ENCODE data around the gene ICAM4.
"Not testable (repeated sequence)": the region's sequence is repeated elsewhere in the genome, so short reads cannot be mapped to it uniquely, and the experiment has no call there.

The ICAM4 gene

DNA sequence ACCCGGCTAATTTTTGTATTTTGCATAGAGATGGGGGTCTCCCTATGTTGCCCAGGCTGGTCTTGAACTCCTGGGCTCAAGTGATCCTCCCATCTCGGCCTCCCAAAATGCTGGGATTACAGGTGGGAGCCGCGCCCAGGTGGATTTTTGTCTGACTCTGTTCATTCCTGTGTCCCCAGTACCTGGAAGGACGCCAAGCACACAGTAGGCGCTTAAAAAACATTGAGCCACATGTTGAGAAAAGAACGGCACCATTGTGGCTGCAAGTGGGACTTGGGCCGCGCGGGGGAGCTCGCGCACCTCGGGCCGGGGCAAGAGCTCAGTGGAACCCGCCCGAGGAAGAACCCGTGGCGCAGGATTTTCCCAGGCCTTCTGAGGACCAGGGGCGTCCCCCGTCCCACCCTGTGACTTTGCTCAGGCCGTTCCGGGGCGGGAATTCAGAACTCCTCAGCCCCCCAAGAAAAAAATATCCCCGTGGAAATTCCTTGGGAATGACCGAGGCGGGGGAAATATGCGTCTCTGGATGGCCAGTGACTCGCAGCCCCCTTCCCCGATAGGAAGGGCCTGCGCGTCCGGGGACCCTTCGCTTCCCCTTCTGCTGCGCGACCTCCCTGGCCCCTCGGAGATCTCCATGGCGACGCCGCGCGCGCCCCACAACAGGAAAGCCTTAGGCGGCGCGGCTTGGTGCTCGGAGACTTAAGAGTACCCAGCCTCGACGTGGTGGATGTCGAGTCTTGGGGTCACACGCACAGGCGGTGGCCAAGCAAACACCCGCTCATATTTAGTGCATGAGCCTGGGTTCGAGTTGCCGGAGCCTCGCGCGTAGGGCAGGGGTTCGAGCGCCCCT, 17.2 kb upstream of the ICAM4 start:
- DNase-seq, result peak; percentile 87

DNA sequence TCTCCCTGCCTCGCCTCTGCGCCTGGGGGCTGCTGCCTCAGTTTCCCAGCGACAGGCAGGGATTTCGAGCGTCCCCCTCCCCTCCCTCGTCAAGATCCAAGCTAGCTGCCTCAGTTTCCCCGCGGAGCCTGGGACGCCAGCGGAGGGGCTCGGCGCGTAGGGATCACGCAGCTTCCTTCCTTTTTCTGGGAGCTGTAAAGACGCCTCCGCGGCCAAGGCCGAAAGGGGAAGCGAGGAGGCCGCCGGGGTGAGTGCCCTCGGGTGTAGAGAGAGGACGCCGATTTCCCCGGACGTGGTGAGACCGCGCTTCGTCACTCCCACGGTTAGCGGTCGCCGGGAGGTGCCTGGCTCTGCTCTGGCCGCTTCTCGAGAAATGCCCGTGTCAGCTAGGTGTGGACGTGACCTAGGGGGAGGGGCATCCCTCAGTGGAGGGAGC, 16.6 kb upstream of the ICAM4 start:
- DNase-seq, result peak; percentile 78

DNA sequence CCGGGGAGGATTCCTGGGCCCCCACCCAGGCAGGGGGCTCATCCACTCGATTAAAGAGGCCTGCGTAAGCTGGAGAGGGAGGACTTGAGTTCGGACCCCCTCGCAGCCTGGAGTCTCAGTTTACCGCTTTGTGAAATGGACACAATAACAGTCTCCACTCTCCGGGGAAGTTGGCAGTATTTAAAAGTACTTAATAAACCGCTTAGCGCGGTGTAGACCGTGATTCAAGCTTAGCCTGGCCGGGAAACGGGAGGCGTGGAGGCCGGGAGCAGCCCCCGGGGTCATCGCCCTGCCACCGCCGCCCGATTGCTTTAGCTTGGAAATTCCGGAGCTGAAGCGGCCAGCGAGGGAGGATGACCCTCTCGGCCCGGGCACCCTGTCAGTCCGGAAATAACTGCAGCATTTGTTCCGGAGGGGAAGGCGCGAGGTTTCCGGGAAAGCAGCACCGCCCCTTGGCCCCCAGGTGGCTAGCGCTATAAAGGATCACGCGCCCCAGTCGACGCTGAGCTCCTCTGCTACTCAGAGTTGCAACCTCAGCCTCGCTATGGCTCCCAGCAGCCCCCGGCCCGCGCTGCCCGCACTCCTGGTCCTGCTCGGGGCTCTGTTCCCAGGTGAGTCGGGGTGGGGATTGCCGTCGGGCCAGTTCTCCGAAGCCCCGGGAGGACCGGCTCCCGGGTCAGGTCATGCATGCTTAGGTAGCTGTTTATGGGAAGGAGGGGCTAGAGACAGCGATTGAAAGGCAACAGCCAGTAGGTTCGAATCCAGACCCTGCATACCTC, 15.9 kb upstream of the ICAM4 start, which contains the start of gene ICAM1:
Gene ICAM1 (plus strand): TSS at position 505 of the 779 bp plus-strand sequence. CDS start 40 bp downstream, at position 545.
- DNase-seq, result peak; percentile 84

DNA sequence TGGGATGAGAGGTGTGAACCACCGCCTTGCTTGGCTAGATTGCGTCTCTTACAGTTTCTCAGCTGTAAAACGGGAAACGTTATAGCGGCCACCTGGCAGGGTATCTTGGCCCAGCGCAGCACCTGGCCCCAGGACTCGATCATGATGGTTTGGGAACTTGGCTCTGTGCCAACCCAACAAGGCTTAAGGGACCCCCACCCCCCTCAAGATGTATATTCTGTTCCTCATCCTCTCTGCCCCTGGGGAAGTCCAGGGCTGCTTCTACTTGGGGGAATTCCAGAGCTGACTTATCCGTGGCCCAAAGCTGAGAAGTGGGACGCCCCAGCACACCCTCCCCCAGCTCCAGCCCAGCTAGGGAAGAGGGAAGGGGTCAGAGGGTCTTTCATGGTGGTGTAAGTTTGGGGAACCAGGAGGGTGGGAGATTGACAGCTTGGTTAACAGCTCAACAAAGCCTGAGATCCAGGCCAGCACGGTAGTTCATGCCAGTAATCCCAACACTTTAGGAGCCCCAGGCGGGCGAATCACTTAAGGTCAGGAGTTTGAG, 15.1 kb upstream of the ICAM4 start:
- peak; percentile 25 for DNase-seq

DNA sequence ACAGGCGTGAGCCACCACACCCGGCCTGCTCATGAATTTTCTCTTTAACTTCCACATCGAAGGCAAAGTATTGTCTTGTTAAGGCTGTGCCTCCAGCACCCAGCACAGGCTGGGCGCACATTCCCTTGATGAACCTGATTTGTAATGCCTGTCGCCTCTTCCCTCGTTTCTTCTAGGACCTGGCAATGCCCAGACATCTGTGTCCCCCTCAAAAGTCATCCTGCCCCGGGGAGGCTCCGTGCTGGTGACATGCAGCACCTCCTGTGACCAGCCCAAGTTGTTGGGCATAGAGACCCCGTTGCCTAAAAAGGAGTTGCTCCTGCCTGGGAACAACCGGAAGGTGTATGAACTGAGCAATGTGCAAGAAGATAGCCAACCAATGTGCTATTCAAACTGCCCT, 12.2 kb upstream of the ICAM4 start:
- no peak for DNase-seq

DNA sequence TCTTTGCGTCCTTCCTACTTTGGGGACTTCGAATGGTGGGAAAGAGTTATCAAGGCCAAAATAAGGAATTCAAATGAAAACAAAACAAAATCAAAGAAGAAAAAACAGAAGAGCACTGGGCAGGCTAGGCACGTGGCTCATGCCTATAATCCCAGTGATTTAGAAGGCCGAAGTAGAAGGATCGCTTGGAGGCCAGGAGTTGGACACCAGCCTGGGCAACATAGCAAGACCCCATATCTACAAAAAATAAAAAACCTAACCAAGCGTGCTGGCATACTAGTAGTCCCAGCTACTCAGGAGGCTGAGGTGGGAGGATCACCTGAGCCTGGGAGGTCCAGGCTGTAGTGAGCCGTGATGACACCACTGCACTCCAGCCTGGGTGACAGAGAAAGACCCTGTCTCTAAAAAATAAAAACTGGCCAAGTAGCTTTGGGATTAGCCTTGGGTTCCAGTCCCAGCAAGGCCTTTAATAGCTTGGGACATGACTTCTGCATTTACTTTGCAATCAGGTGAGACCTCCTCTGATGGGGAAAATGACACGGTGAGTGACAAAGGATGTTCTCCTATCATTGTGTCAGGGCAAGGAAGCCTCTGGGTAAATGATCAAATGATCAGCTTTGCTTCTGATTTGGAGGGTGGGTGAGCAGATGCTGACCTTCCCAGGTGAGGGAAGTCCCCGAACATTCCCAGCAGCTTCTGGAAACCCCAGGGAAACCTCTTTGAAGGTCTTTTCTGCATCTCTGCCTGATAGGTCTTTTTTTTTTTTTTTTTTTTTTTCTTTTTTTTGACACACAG, 8.8 kb upstream of the ICAM4 start:
- no peak for DNase-seq

DNA sequence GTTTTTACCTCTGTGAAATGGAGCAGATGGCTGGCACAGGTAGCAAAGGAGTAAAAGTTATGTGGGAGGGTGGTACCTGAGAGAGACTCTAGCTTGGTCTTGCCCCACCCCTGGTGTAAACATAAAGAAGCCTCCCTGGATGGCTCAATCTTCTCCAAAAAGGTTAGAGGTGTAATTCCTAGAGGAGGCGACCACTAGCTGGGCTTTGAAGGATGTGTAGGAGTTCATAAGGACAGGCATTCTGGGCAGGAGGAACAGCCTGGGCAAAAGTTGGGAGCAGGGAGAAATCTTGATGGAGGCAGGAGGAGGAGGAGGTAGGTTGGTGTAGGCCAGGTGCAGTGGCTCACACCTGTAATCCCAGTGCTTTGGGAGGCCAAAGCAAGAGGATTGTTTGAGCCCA, 7.8 kb upstream of the ICAM4 start:
- no peak for DNase-seq

DNA sequence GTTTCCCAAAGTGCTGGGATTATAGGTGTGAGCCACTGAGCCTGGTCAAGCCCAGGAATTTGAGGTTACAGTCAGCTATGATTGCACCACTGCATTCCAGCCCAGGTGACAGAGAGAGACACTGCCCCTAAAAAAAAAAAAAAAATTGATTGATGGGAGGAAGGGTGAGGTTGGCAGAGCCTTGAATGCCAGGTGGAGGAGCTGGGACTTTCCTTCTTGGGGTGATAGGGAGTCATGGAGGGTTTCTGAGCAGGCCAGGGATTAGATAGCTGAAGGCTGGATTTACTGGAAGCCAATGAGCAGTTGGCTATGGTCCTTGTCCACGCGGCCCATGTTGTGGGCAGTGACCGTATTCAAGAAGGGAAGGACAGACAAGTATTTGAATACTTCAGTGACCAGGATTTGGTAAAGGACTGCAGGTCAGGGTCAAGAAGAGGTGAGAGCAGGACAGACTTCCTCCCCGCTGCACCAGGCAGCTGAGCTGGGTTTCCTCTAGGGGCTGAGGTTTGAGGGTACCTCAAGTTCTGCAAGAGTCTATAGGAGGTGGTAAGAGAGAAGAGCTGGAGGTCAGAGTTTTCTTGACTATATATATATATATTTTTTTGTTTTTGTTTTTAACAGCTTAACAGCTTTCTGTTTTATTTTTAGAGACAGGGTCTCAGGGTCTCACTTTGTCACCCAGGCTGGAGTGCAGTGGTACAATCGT, 6.9 kb upstream of the ICAM4 start:
- DNase-seq, result no peak

DNA sequence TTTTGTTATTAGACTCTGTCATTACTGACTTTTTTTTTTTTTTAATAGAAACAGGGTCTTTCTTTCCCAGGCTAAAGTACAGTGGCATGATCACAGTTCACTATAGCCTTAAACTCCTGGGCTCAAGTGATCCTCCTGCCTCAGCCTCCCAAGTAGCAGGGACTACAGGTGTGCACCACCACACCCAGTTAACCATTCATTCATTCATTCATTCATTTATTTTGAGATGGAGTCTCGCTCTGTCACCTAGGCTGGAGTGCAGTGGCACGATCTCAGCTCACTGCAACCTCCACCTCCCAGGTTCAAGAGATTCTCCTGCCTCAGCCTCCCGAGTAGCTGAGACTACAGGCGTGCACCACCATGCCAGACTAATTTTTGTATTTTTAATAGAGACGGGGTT, 4.7 kb upstream of the ICAM4 start:
- DNase-seq, result not testable (repeated sequence)

DNA sequence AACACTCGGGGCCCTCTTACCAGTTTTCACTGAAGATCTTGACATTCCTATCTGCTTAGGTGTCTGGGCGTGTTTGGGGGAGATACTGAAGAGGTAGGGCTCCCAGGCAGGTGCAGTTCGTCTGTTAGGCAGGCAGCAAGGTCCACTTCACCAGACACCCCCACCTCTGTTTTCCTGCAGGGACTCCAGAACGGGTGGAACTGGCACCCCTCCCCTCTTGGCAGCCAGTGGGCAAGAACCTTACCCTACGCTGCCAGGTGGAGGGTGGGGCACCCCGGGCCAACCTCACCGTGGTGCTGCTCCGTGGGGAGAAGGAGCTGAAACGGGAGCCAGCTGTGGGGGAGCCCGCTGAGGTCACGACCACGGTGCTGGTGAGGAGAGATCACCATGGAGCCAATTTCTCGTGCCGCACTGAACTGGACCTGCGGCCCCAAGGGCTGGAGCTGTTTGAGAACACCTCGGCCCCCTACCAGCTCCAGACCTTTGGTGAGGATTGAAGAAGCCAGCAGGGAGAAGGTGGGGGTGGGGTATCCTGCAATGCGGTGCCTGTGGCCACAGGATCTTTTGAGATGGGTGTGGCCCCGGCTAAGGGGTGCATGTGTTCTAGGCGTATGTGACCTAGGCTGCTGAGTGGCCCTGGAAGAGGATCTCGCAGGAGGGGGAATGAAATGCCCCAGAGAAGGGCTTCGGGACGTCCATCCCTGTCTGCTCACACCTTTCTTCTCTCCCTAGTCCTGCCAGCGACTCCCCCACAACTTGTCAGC, 3.3 kb upstream of the ICAM4 start:
- DNase-seq, result peak; percentile 76

DNA sequence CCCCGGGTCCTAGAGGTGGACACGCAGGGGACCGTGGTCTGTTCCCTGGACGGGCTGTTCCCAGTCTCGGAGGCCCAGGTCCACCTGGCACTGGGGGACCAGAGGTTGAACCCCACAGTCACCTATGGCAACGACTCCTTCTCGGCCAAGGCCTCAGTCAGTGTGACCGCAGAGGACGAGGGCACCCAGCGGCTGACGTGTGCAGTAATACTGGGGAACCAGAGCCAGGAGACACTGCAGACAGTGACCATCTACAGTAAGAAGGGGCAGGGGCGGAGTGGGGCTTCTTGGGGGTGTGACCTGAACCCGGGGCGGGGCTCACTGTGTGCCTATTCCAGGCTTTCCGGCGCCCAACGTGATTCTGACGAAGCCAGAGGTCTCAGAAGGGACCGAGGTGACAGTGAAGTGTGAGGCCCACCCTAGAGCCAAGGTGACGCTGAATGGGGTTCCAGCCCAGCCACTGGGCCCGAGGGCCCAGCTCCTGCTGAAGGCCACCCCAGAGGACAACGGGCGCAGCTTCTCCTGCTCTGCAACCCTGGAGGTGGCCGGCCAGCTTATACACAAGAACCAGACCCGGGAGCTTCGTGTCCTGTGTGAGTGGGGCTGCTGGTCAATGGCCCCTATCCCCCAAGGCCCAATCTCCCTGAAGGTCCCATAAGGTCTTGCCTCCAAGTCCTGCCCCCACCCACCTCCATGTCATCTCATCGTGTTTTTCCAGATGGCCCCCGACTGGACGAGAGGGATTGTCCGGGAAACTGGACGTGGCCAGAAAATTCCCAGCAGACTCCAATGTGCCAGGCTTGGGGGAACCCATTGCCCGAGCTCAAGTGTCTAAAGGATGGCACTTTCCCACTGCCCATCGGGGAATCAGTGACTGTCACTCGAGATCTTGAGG, 2.4 kb upstream of the ICAM4 start:
- no peak for DNase-seq

DNA sequence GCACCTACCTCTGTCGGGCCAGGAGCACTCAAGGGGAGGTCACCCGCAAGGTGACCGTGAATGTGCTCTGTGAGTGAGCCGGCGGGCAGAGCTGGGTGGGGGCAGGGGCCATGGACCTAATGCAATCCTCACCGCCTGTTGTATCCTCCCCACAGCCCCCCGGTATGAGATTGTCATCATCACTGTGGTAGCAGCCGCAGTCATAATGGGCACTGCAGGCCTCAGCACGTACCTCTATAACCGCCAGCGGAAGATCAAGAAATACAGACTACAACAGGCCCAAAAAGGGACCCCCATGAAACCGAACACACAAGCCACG, 1.8 kb upstream of the ICAM4 start:
- DNase-seq, result no peak

DNA sequence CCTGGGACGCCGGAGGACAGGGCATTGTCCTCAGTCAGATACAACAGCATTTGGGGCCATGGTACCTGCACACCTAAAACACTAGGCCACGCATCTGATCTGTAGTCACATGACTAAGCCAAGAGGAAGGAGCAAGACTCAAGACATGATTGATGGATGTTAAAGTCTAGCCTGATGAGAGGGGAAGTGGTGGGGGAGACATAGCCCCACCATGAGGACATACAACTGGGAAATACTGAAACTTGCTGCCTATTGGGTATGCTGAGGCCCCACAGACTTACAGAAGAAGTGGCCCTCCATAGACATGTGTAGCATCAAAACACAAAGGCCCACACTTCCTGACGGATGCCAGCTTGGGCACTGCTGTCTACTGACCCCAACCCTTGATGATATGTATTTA, 1.4 kb upstream of the ICAM4 start:
- no peak for DNase-seq

DNA sequence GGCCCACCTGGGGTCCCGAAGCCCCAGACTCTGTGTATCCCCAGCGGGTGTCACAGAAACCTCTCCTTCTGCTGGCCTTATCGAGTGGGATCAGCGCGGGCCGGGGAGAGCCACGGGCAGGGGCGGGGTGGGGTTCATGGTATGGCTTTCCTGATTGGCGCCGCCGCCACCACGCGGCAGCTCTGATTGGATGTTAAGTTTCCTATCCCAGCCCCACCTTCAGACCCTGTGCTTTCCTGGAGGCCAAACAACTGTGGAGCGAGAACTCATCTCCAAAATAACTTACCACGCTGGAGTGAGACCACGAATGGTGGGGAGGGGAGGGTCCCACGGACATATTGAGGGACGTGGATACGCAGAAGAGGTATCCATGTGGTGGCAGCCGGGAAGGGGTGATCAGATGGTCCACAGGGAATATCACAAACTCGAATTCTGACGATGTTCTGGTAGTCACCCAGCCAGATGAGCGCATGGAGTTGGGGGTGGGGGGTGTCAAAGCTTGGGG, 2.0 kb downstream of the ICAM4 start:
- DNase-seq, result peak; percentile 97

DNA sequence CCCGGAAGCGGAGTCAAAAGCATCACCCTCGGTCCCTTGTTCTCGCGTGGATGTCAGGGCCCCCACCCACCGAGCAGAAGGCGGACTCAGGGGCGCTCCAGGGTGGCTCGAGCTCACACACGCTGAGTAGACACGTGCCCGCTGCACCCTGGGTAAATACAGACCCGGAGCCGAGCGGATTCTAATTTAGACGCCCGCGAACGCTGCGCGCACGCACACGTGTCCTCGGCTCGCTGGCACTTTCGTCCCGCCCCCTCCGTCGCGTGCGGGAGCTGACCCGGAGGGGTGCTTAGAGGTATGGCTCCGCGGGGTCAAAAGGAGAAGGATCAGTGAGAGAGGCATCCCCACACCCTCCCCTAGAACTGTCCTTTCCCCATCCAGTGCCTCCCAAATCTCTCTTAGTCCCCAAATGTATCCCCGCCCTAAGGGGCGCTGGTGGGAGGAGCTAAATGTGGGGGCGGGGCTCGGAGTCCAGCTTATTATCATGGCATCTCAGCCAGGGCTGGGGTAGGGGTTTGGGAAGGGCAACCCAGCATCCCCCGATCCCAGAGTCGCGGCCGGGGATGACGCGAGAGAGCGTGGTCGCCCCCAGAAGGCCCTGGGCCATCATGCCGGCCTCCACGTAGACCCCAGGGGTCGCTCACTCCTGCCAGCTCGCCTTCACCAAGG, 2.5 kb downstream of the ICAM4 start:
- DNase-seq, result peak; percentile 92

DNA sequence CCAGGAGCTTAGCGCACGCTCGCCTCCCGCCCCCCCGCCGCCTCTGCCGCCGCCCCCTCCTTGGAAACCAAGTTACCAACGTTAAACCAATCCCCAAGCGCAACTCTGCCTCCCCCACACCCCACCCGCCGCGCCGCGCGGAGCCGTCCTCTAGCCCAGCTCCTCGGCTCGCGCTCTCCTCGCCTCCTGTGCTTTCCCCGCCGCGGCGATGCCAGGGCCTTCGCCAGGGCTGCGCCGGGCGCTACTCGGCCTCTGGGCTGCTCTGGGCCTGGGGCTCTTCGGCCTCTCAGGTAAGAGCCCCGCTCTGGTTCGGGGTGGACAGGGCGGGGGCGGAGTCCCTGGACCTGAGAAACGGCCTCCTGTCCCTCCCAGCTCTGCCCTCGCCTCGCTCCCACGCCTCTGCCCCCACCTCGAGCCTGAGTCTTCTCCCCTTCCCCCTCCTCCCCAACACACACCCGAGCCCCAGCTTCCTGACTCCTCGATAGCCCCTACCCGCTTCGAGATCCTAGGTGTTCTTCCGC, 3.1 kb downstream of the ICAM4 start, which contains the start of gene ICAM5:
Gene ICAM5 (plus strand): TSS at position 117 of the 521 bp plus-strand sequence. CDS start 92 bp downstream, at position 209.
- peak; percentile 86 for DNase-seq

DNA sequence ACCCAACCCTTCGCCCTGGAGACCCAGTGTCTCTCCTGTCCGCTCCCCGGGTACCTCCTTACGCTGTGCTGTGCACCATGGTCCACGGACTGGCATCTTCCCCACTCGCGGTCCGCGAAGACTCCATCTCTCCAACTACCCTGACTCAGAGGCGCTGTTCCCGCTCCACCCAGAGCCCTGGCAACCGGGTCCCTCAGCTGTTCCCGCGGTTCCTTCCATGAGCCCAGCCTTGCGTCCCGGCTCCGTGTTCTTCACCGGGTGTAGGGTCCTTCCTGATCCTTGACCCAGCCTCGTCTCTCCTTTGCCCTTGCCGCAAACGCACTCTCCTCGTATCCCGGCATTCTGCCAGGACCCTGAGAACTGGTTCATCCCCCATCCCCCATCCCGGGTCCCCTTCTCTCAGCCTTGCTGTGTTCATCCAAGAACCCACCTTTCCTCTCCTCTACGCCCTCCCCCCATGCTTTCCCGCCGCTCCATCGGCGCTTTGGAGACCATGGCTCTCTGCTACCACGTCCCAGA, 3.7 kb downstream of the ICAM4 start:
- peak; percentile 67 for DNase-seq

DNA sequence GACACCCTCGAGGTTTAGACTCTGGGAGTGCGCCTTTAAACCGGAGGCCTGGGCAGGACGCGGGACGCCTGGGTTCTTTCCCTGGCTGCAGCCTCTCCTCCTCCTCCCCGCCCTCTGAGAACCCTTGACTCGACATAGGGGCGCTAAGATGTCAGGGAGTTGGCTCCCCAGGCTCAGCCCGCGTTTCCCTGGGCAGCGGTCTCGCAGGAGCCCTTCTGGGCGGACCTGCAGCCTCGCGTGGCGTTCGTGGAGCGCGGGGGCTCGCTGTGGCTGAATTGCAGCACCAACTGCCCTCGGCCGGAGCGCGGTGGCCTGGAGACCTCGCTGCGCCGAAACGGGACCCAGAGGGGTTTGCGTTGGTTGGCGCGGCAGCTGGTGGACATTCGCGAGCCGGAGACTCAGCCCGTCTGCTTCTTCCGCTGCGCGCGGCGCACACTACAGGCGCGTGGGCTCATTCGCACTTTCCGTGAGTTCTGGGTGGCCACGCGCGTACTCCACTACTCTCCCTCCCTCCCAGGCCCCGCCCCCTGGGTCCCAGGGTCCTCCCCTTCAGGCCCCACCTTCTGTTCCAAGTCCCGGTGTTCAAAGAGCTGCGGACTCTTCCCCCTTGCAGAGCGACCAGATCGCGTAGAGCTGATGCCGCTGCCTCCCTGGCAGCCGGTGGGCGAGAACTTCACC, 4.3 kb downstream of the ICAM4 start:
- peak; percentile 93 for DNase-seq
